ENCODE results near the gene NRIP3.

DNA sequence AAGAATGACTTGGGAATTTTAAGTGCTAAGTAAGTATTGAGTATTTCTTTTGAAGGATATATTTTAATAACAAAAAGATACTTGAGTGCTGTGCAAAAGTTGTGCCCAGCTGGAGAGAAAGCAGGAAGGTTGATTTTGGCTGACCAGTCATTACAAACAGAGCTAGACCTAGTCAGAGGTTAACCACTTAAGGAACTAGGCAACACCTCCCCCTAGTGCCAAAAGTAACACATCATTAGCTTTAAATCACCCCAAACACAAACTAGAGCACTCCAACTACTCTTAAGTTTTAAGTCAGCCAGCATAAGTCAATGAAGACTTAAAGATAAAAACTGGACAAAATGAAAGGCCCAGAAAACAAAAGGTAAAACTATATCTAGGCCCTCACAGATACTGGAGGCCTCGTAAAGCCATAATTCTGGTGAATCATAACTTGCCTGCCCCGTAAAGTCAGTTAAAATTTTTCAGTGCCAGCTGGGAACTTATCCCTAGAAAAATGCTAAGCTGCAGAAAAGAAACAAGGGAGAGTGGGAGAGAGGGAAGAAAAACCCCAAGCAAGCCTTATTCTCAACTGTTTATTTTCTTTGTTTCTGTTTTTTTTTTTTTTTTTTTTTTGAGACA lies 44.1 kb downstream of the NRIP3 start:
- TF ChIP-seq POLR2A (IDR thresholded peaks at IDR 0.05; ENCODE audit: low read depth, low read length) (no peak), TAF1 (IDR thresholded peaks at IDR 0.05; ENCODE audit: borderline replicate concordance, low read depth, low read length) (no peak)
